HG03439 (cell line): ENCODE measurements around the gene LARP6.
"Not testable (repeated sequence)": the region's sequence is repeated elsewhere in the genome, so short reads cannot be mapped to it uniquely, and the experiment has no call there.

ENCODE experiments used
- ATAC-seq: cut with Tn5 transposase; IDR thresholded peaks from one replicate; pipeline ENCODE4 v1.9.1; 2021; ENCODE audit warnings: mild to moderate bottlenecking, moderate library complexity; ENCODE audit not compliant: unreplicated experiment

LARP6 gene

DNA sequence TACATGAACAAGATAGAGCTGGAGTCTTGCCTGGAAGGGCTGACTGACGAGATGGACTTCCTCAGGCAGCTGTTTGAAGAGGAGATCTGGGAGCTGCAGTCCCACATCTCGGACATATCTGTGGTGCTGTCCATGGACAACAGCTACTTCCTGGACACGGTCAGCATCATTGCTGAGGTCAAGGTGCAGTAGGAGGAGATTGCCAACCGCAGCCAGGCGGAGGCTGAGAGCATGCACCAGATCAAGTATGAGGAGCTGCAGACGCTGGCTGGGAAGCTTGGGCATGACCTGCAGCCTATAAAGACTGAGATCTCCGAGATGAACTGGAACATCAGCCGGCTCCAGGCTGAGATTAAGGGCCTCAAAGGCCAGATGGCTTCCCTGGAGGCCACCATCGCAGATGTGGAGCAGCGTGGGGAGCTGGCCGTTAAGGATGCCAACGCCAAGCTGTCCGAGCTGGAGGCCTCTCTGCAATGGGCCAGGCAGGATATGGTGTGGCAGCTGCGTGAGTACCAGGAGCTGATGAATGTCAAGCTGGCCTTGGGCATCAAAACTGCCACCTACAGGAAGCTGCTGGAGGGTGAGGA lies 5.5 kb upstream of the LARP6 start:
- ATAC-seq, result no peak

DNA sequence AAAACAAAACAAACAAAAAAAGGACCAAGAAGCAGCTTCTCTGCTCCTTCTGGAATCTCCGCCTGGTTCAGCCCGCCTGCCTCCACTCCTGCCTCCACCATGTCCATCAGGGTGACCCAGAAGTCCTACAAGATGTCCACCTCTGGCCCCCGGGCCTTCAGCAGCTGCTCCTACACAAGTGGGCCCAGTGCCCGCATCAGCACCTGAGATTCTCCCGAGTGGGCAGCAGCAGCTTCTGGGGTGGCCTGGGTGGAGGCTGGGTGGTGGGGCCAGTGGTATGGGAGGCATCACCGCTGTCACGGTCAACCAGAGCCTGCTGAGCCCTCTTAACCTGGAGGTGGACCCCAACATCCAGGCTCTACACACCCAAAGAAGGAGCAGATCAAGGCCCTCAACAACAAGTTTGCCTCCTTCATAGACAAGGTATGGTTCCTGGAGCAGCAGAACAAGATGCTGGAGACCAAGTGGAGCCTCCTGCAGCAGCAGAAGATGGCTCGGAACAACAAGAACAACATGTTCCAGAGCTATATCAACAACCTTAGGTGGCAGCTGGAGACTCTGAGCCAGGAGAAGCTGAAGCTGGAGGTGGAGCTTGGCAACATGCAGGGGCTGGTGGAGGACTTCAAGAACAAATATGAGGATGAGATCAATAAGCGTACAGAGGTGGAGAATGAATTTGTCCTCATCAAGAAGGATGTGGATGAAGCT lies 4.8 kb upstream of the LARP6 start:
- not testable (repeated sequence) for ATAC-seq

DNA sequence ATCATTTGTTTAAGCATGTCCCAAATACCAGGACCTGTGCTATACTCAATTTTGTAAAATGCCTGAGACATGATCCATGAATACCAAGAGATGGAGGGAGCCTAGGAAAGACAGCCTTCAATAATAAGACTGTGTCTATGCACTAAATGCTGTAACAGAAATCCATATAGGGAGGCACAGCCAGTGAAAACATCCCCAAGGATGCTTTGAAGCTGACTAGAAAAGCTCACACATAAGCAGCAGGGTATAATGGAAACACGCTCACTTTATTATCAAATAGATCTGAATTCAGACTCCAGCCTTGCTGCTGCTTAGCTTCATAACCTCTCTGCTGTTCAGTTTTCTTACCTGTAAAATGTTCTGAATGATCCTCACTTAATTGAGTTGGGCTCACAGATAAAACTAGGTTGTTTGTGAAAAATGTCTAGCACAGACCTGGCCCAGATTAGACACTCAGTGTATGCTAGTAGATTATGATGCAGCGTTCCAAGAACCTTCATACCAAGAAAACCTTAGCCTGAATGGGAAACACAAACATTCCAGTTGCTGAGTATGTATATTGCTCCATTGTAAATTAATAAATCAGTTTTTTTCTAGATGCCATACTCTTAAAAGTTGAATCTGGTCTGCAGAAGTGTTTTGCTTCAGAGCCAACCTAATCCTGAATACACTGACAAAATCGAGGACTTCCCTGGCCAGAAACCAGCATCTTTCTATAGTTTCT lies 3.8 kb upstream of the LARP6 start:
- no peak for ATAC-seq

DNA sequence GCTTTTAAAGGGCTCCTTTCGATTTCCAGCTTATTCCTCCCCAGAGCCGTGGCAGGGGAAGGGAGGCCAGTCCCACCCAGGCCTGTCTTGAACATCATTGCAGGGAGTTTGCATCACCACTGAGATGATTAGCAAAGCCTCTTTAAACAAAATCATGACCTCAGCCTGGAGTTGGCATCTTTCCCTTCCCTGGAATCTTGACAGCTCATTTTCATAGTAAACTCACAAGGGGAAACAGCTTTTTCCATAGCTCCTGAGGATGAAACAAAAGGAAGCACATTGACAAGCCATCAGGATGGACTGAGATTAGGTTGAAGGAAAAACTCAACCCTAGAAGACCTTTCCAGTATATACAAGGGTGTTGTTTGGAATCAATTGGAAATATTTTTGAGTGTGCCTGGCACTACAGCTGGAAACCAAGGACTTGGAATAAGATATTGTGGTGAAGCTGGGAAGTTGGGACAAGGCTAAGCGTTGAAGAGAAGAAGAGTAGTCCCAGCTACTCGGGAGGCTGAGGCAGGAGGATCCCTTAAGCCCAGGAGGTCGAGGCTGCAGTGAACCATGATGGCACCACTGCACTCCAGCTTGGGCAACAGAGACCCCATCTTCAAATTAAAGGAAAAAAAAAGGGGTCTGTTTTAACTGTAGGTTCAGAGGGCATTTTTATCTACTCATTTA lies 3.1 kb upstream of the LARP6 start:
- ATAC-seq, result no peak

DNA sequence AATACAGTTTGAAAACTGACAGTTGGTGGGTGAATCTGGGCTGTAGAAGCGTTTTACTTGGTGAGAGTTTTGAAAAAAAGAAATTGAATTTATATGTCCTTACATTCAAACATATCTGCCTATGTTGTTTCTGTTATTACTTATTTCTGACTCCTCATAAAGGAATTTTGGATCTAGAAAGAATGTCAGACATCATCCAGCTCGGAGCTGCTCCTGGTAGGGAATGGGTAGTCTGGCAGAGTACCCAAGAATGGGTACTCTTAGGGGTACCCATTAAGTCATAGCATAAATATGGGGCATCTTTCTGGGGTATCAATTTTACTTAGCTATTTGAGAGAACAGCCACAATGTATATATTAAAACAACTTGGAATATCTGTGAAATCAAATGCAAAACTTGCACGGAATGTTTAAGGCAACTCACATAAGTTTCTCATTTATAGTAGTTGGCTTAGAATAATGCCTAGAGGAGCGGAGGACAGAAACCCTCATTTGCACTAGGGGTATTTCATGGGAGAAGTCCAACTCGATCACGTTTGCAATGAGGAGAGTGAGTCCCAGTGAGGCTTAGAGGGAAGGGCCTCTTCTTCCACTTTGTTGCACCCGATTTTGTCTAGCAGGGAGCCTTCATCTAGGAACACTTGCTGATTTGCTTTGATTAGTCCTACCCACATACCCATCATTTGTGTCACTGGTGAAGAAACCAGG lies 2.4 kb upstream of the LARP6 start:
- ATAC-seq, result no peak

DNA sequence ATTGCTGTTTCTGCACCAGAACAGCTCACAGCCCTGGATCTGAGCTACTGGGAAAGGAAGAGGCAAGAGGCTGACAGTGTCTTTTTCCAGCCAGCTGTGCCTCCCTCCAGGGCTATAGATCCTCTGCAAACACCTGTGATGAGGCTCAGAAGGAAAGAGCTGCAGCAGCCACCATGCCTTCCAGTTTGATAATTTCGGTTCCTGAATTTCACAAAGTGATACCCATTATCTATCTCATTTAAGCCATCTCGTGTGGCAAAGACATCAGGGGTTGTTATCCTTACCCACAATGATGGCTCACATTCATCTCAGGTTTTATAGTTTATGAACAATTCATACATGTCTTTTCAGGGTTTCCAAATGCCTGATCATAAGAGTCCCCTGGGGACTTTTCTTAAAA lies 1.8 kb upstream of the LARP6 start:
- no peak for ATAC-seq

DNA sequence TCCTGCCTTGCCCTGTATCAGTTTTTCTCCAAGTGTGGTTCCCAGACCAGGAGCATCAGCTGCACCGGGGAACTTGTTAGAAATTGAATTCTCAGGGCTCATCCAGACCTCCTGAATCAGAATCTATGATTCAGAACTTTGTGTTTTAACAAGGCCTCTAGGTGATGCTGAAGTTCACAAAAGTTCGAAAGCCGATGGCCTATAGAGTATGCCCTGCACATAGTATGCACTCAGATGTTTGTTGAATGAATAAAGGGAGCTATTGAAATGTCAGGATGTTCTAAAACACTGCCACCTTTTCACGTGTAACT lies 664 bp upstream of the LARP6 start:
- ATAC-seq, result no peak

DNA sequence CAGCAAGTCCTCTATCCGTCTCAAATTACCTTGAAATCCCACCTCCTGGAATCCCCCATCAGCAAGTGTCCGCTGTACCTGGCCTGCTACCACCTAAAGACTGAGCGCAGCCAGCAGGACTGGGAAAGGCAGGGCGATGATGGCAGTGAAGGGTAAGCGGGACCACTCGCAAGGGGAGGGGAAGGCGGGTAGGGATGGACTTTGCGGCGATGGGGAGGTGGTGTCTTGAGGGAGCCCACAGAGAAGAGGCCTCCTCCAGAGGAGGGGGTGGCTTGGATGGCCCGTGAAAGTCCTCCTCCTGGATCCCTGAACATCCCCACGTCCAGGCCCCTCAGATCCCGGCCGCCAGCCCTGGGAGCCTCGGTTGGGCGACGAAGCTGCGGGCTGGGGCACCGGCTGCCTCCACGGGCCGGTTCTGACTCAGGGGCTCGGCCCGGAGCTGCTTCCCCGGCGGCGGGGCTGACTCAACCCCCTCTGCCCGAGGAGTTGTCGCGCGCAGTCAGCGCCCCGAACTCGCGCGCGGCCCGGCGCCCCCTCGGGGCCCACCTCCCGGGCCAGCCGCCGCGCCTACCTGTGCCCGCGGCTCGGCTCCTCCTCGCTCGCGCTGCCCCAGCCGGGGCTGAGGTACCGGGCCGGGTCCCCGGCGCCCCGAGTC lies 512 bp downstream of the LARP6 start:
- no peak for ATAC-seq

DNA sequence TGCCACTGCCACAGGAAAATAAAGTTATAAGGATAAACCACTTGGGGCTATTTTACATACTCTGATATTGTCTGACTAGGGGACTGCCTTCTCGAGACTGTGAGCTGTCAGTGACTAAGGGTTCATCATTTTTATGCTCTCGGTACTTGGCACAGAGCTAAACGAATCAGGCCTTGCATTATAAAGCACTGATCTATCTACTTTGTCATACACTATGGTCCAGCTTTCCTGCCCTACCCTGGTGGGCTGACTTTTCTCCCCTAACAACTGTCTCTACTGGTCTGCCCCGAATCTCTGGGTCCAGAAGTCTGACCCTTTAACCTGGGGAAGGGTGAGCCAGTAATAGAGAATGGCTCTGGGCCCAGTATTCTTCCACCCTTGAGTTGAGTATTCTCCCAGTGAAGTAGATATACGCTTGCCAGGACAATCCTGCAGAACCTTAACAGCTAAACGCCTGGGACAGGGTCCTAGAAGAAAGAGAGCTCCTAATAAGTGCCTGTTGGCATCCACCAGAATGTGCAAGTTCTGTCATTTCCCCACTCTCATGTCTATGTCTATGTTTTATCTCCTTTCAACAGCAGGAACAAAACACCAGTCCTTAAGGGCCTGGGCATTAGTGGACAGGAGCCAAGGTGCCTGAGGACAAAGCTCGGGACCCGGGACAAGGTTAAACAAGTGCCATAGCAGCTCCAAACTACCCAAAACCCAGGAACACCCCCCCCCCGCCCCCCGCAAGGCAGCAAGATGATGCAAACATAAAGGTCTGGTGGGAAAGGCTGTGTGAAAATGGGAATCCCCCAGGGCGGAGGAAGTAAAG lies 1.2 kb downstream of the LARP6 start:
- ATAC-seq, result no peak

DNA sequence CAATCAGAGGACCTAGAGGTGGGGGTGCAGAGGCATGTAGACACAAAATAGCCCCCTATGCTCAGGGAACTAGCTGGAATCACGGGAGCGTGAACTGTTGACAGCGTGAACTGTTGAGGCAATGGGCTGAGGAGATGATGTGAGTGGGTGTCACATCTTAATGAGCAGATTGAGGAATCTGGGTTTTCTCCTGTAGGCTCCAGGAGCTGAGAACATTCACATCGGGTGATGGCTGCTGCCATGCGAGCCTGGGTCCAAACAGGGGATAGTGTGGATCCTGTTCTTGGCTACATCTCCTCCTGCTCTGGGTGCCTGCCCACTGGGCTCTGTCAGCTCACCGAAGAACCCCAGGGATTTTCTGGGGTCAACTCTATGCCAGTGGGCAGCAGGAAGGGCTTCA lies 2.1 kb downstream of the LARP6 start:
- ATAC-seq, result no peak

DNA sequence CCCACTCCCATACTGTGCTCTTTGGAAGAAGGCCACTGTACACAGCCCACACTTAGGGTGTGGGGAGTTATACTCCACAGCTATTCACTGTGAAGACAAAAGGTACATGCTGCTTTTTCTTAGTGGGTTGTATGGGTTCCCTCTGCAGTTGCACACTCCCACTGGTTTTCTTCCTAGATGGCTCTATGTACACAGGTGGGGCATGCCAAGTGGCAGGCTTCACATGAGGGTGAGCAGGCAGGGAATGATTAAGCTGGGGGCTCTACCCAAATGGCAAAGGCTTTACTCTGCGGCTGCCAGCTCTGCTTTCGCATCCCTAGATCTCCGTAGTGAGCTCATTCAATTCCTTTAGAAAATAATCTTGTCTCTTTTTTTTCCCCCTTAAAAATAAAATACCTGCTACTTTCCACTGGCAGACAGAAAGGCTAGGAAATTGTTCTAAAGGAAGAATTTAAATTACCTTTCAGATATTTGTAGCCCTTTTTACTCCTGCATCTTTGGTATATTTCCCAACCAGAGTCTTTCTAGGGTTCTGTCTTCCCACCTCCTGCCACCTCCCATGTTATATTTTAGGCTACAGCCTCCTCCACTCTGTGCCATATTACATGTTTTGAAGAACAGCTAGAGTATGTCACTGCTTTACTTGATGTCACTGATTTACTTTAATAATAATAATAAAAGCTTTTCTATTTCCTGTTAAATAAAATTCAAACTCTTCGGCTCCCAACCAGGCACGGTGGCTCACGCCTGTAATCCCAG lies 8.2 kb downstream of the LARP6 start:
- no peak for ATAC-seq

DNA sequence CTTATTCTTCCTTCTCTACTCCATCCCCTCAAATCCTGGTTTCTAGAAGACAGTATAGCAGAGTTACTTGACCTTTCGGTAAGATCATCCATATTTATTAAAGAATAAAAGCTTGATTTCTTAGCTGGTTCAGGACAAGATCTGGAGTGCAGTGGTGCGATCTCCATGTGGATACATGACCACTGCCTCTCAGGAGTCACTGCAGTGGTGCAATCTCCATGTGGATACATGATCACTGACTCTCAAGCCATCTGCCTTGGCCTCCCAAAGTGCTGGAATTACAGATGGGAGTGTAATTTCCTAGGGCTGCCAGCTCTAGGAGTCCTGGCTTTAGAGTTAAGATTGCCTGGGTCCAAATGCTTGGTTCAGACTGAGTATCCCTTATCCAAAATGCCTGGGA lies 16.5 kb downstream of the LARP6 start:
- ATAC-seq, result no peak

DNA sequence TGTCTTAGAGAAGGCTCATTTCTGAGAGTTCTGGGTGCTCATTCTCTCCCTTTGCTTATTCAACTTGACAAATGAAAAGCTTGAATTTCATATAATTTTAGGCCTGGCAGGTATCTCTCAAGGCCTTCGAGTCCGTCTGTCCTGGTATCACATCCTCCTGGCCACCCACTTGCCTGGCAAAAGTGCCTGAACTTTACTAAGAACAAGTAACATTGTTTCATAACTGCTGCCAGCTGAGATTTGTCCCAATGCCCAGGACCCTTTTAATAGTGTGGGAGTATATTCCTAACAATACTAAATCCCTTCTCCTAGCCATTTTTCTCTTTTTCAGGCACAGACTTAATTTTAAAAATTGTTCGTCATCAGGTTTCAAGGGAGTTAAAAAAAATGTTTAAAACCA lies 18.1 kb downstream of the LARP6 start:
- no peak for ATAC-seq

DNA sequence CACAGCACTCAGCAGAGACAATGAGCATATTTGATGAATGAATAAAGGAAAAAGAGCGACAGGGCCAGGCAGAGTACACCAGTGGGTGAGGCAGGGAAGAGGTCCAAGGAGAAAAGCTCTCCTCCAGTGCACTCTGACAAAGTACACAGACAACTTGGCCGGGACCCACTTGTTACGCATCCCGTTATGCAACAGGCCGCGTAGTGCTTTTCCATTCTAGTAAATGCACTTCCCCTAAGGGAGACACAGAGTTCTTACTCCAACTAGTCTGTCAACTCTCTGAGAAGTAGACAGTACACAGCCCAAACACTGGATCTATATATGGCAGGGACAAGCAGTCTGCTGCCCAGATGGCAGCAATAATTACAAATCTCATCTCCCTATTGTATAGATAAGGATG lies 18.5 kb downstream of the LARP6 start:
- no peak for ATAC-seq

DNA sequence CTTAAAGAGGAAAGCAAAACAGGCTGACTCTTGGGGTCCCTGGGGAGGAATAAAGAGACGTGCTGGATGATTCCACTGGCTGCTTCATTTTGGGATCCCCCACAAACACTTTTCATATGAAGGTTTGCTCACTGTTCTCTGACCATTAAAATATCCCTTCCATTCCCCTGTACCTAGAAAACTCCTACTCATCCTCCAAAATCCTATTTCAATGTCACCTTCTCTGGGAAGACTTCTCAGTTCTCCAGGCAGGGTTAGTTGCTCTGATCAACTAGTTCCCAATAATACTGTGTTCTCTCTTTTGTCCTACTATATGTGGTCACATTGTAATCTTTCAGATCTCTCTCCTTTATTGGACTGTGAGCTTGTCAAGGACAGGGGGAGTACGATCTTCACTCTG lies 19.0 kb downstream of the LARP6 start:
- ATAC-seq, result no peak

DNA sequence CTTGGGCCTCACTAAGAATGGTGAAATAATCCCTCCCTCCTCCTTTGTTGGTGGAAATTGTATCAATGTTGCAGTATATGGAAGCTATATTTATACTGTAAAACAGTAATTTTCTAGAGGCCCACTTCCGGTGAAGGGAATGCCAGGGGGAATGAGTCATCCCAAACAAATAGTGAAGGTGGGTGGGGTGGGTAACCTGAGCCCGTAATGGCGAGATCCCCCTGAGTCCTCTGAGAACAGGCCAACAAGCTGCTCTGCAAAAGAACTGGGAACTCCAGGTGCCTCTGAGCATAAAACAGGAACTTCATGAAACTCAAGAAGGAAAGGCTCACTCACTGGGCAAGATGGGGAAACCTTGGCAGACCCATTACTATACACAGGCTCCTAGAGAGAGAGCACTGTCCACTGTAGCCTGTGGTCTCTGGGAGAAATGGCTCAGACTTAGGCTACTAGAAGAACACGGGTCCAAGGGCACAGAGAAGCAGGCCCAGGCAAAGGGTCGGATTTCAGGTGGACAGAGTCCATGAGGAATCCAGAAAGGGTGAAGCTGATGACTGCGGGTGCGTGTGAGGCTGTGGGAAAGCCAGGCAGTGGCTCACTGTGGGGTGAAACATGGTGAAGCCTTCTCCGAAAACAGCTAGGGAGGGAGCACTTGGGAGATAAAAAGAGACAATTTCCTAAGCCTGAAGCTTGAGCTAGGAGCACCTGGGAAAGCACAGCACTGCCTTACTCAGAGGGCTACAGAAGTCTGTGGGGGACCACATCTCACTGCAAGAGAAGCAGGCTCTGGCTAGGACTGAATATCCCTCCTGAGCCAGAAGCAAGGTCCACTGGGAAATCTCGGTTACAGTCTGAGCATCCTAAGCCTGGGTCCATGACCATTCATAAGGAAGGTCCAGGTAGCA lies 19.8 kb downstream of the LARP6 start:
- ATAC-seq, result no peak

DNA sequence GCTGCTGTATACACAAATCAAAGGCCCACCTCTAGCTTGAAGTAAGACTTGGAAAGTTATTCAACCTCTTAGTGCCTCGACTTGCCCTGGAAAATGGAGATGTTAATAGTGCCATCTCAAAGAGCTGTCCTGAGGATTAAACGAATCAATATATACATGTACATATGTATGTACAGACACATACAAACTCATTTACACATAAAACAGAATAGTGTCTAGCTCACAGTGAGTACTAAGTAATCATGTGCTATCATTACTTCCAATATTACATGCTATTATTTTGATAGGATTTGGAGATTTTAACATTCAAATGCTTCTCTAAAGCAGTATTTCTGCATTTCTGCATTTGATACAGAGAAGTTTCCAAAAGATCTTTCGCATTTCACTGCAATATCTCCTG lies 20.5 kb downstream of the LARP6 start:
- ATAC-seq, result no peak

DNA sequence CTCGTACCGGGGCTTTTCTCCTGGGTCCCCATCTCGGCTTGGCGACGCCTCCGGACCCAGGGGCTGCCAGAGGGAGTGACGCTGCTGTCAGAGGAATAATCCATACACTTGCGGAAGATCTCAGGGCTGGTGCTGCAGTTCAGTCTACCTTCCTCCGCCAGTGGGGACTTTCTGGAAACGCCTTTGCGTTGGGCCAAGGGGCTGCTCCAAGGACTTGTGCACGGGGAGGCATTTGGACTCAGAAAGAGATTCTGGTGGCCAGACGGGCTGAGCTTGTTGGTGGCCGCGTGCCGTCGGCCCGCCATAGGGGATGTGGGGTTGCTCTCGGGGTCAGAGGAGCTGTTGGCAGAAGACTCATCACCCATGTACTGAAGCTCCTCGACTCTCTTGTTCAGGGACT lies 21.8 kb downstream of the LARP6 start:
- no peak for ATAC-seq
